ENCODE measurements around the gene PRMT1. TPM values are rescaled to one million over a fixed set of nuclear protein-coding genes. Genes with fewer than 3 reads are reported as not detected.

Gene PRMT1
- polyA plus RNA-seq, 1 of the 3 experiments (the other 2 are of a cell fraction), result 789 TPM

GRCh38 chr19:49688531-49689132 lies 11.6 kb downstream of the PRMT1 start:
- Histone ChIP-seq H3K4me3 (ENCODE audit: low read depth in 2 of 2, low read length in 1 of 2) (no peak overlapping the region), H3K36me3 (replicated peaks in 1 of 2; ENCODE audit: control insufficient read depth in 1 of 2, insufficient read depth in 2 of 2, low read length in 1 of 2) (peaks cover 17 to 47% of the 10 kb centered on the region in 2 experiments), H4K20me1 (ENCODE audit: insufficient read depth) (peaks cover 10% of the 10 kb centered on the region; the same call in 1 of the 2 replicates), H3K9me2 (no peaks in the 10 kb centered on the region), H3K9ac (no peak overlapping the region), H3K27ac (ENCODE audit: low read depth in 2 of 2, low read length in 1 of 2) (no peak overlapping the region; a peak in 1 of 4 replicates), H3K9me3 (no peaks in the 10 kb centered on the region), H3F3A (replicated peaks; ENCODE audit: insufficient read depth) (peaks cover 18% of the 10 kb centered on the region), H3K4me2 (no peak overlapping the region), H2AFZ (ENCODE audit: low read depth) (no peak overlapping the region), H3K27me3 (ENCODE audit: insufficient read depth) (no peaks in the 10 kb centered on the region), H3K79me2 (ENCODE audit: insufficient read depth) (peaks cover 24% of the 10 kb centered on the region), H3K4me1 (ENCODE audit: control insufficient read depth in 1 of 2, insufficient read depth in 2 of 2, low read depth in 1 of 2, low read length in 1 of 2) (peaks cover 6 to 28% of the 10 kb centered on the region in 2 experiments; a peak in 2 of 4 replicates)
- POLR2A ChIA-PET, result interaction anchor here (1.2 to 1.5 kb wide), 2 partner anchors 10 to 162 kb away, joined by 4 read pairs; partner anchors contain the start of gene PTOV1
- TF ChIP-seq RFX5 (IDR thresholded peaks at IDR 0.05; ENCODE audit: low read length) (no peak), MAX (IDR thresholded peaks at IDR 0.05; ENCODE audit: low read depth) (no peak), SMC3 (IDR thresholded peaks at IDR 0.05; ENCODE audit: low read depth, low read length) (no peak)
- DNase-seq, result no peak
- WGBS (ENCODE audit: low lambda C conversion rate), result 86% methylated on average over 10 of the region's 12 CpGs
- CTCF ChIA-PET, result interaction anchor here (0.8 to 8.0 kb wide), 6 partner anchors 7 to 161 kb away, joined by 3 to 75 read pairs (median 18); partner anchors contain the start of gene PRMT1

GRCh38 chr19:49689133-49690078 lies 12.3 kb downstream of the PRMT1 start, which contains the start of gene ADM5:
Gene ADM5 (plus strand): TSS chr19:49689594. CDS start chr19:49689838, 244 bp downstream.
- Histone ChIP-seq H3K9me2 (no peaks in the 10 kb centered on the region), H3K4me3 (ENCODE audit: low read depth in 2 of 2, low read length in 1 of 2) (peak within 1 kb of the TSS; percentile 77 to 81), H4K20me1 (ENCODE audit: insufficient read depth) (0 out of 2 replicates have a peak, but pooled peaks cover 4% of the 10 kb centered on the region), H3K4me1 (ENCODE audit: control insufficient read depth in 1 of 2, insufficient read depth in 2 of 2, low read depth in 1 of 2, low read length in 1 of 2) (peaks cover 6 to 28% of the 10 kb centered on the region in 2 experiments; a peak in 2 of 4 replicates), H2AFZ (ENCODE audit: low read depth) (peak within 1 kb of the TSS; percentile 81; the same call in 1 of the 2 replicates), H3K4me2 (peak within 1 kb of the TSS; percentile 95), H3K79me2 (ENCODE audit: insufficient read depth) (peaks cover 27% of the 10 kb centered on the region), H3K9me3 (no peaks in the 10 kb centered on the region), H3K36me3 (replicated peaks in 1 of 2; ENCODE audit: control insufficient read depth in 1 of 2, insufficient read depth in 2 of 2, low read length in 1 of 2) (peaks cover 17 to 39% of the 10 kb centered on the region in 2 experiments), H3K27ac (ENCODE audit: low read depth in 2 of 2, low read length in 1 of 2) (peak within 1 kb of the TSS; percentile 60 to 95), H3K27me3 (ENCODE audit: insufficient read depth) (no peaks in the 10 kb centered on the region), H3F3A (replicated peaks; ENCODE audit: insufficient read depth) (peaks cover 15% of the 10 kb centered on the region), H3K9ac (peak within 1 kb of the TSS; percentile 71; the same call in 1 of the 2 replicates)
- peak; percentile 82 for DNase-seq
- ChIA-PET POLR2A (interaction anchor here (1.2 to 3.2 kb wide), 3 partner anchors 11 to 23 kb away, joined by 4 to 11 read pairs (median 6); partner anchors contain the start of gene PRMT1), CTCF (interaction anchor here (0.7 to 8.0 kb wide), 12 partner anchors 8 to 162 kb away, joined by 3 to 75 read pairs (median 4); partner anchors contain the start of genes BCL2L12, IRF3 and PRMT1)
- WGBS (ENCODE audit: low lambda C conversion rate), result 61% methylated on average over 22 of the region's 54 CpGs
- TF ChIP-seq RXRA (IDR thresholded peaks at IDR 0.05; ENCODE audit: borderline replicate concordance, low read depth), result no peak
- TF ChIP-seq JUND (IDR thresholded peaks at IDR 0.05), result no peak
- no peak for TF ChIP-seq IRF3 (IDR thresholded peaks at IDR 0.05; ENCODE audit: low read depth, low read length)
- no peak for TF ChIP-seq TAF1 (IDR thresholded peaks at IDR 0.05; ENCODE audit: borderline replicate concordance, low read depth, low read length)
- no peak for TF ChIP-seq FOXJ3 (CRISPR knock-in tag; IDR thresholded peaks at IDR 0.05)
- no peak for TF ChIP-seq NFIC (IDR thresholded peaks at IDR 0.05; ENCODE audit: borderline replicate concordance)
- peak; percentile 12; the same call in 1 of the 2 replicates for TF ChIP-seq POLR2AphosphoS5 (IDR thresholded peaks at IDR 0.05; ENCODE audit: low read depth, low read length)
- TF ChIP-seq PBX3 (IDR thresholded peaks at IDR 0.05), result no peak
- TF ChIP-seq MEF2A (IDR thresholded peaks at IDR 0.05; ENCODE audit: borderline replicate concordance, low read depth), result no peak
- peak; percentile 33; the same call in 1 of the 2 replicates for TF ChIP-seq MAX (IDR thresholded peaks at IDR 0.05; ENCODE audit: low read depth)
- TF ChIP-seq RAD21 (IDR thresholded peaks at IDR 0.05; ENCODE audit: low read length), result peak; percentile 51
- 0 out of 2 replicates have a peak, but pooled peaks have one; percentile 23 for TF ChIP-seq SMC3 (IDR thresholded peaks at IDR 0.05; ENCODE audit: low read depth, low read length)
- TF ChIP-seq USF1 (IDR thresholded peaks at IDR 0.05; ENCODE audit: borderline replicate concordance, low read depth), result no peak
- TF ChIP-seq RCOR1 (IDR thresholded peaks at IDR 0.05; ENCODE audit: low read length), result no peak
- TF ChIP-seq ELF1 (IDR thresholded peaks at IDR 0.05), result no peak
- TF ChIP-seq FOSL2 (IDR thresholded peaks at IDR 0.05; ENCODE audit: borderline replicate concordance, low read depth), result no peak
- no peak for TF ChIP-seq ZBTB33 (IDR thresholded peaks at IDR 0.05; ENCODE audit: borderline replicate concordance, low read depth)

All from SK-N-SH (cell line).